ENCODE data around the gene ANKRD17.
"Not testable (repeated sequence)": the region's sequence is repeated elsewhere in the genome, so short reads cannot be mapped to it uniquely, and the experiment has no call there.

ANKRD17 gene

DNA sequence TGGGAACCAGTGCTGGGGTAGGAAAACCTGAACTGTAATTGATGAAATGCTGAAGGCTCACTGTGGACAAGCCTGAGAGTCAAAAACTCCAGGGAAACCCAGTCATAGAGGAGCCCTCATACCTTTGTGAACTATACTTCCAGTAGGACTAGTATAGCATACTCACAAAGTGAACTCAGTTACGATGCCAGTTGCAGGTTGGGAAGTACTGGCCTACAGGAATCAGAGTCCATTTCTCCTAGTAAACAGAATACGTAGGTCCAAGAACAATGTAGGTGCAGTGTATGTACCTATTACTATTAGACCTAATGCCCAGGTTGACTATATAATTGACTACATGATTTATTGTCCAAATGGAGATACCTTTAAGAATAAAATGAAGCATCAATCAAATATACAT is 8.5 kb upstream of the ANKRD17 start:
- H3K36me3 ChIP-seq (ENCODE audit: control insufficient read depth, insufficient read depth, low read length): no peaks in the 10 kb centered on the region
- H3K4me3 ChIP-seq (ENCODE audit: low read depth, low read length): no peak overlapping the region
- no peaks in the 10 kb centered on the region for H3K27me3 ChIP-seq (ENCODE audit: control insufficient read depth, insufficient read depth, low read length)
- H3K4me1 ChIP-seq (ENCODE audit: control insufficient read depth, insufficient read depth, low read length): no peaks in the 10 kb centered on the region
- H3K9me3 ChIP-seq (ENCODE audit: control insufficient read depth, insufficient read depth, low read length): no peaks in the 10 kb centered on the region
- no peak overlapping the region for H3K9ac ChIP-seq (ENCODE audit: low read depth, low read length)

DNA sequence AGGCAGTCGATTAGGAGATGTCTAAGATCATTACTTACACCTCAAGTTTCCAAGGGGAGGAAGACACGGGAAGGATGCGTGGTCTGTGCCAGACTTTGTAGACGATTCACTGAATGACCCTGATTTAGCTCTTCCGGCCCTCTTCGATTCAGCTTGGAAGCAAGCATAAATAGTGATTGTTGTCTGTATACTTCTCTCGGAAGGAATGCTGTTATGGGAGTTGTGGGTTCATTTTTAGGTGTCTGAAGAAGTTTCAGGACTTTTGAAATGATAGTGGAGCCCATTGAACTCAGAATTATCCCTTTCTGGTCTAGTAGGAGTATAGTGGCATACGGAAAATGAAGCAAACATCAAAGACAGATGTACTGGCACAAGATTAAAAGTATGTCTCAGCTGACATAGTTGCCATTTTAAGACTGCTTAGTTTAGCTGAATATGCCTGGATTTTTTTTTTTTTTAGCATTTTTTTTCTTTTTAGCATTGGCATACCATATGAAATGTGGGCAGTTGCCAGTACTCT is 1.0 kb upstream of the ANKRD17 start:
- no peaks in the 10 kb centered on the region for H3K27me3 ChIP-seq (ENCODE audit: control insufficient read depth, insufficient read depth, low read length)
- H3K36me3 ChIP-seq (ENCODE audit: control insufficient read depth, insufficient read depth, low read length): no peaks in the 10 kb centered on the region
- H3K9ac ChIP-seq (ENCODE audit: low read depth, low read length): peak overlapping the region; percentile 97
- H3K4me1 ChIP-seq (ENCODE audit: control insufficient read depth, insufficient read depth, low read length): peaks cover 2% of the 10 kb centered on the region
- H3K4me3 ChIP-seq (ENCODE audit: low read depth, low read length): peak overlapping the region; percentile 99
- H3K9me3 ChIP-seq (ENCODE audit: control insufficient read depth, insufficient read depth, low read length): no peaks in the 10 kb centered on the region

DNA sequence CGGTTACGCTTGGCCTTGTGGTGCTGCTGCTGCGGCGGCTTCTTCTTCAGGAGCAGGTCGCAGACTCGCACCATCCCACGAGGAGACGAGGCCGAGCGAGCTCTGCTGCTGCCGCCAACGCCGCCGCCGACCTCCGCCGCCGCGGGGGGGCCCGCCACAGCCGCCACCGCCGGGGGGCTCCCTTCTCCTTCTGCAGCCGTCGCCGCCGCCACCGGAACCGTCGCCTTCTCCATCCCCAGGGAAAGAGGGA is 237 bp downstream of the ANKRD17 start:
- peak overlapping the region; percentile 3 for H3K9ac ChIP-seq (ENCODE audit: low read depth, low read length)
- no peaks in the 10 kb centered on the region for H3K36me3 ChIP-seq (ENCODE audit: control insufficient read depth, insufficient read depth, low read length)
- peak overlapping the region; percentile 99 for H3K4me3 ChIP-seq (ENCODE audit: low read depth, low read length)
- H3K27me3 ChIP-seq (ENCODE audit: control insufficient read depth, insufficient read depth, low read length): no peaks in the 10 kb centered on the region
- peaks cover 2% of the 10 kb centered on the region for H3K4me1 ChIP-seq (ENCODE audit: control insufficient read depth, insufficient read depth, low read length)
- H3K9me3 ChIP-seq (ENCODE audit: control insufficient read depth, insufficient read depth, low read length): no peaks in the 10 kb centered on the region

DNA sequence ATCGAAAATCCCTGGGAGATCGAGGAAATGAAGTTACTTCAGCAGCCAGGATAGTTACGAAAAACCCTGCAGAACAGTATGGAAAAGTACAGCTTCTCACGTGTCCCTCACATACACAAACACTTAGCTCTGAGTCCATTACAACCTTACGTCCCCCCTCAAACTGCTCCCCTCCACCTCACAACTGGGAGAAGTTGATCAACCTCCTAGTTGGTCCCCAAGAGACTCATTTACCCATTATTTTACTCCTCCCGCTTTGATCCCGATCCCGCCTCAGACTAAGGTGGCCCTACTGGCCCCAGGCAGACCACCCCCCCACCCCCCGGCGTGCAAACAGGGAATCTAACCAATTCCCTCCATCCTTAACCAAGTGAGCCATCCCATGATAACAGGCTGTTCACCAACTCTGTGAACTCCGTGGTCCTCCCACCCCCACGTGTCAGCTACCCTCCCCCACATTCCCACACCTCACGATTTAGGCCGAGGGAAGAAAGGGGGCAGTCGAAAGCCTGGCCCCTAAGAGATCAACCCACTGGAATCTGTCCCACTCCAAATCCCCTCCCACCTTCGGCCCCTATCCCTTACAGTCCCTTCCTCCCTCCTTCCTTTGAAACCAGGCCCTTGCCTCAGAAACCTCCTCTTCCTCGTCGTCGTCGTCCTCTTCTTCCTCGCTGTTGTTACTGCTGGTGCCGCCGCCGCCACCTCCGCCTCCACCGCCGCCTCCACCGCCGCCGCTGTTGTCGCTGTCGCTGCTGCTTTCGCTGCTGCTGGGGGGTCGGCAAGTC is 755 bp downstream of the ANKRD17 start:
- peaks cover 2% of the 10 kb centered on the region for H3K4me1 ChIP-seq (ENCODE audit: control insufficient read depth, insufficient read depth, low read length)
- H3K9ac ChIP-seq (ENCODE audit: low read depth, low read length): peak overlapping the region; percentile 26
- H3K9me3 ChIP-seq (ENCODE audit: control insufficient read depth, insufficient read depth, low read length): no peaks in the 10 kb centered on the region
- H3K27me3 ChIP-seq (ENCODE audit: control insufficient read depth, insufficient read depth, low read length): no peaks in the 10 kb centered on the region
- peak overlapping the region; percentile 99 for H3K4me3 ChIP-seq (ENCODE audit: low read depth, low read length)
- no peaks in the 10 kb centered on the region for H3K36me3 ChIP-seq (ENCODE audit: control insufficient read depth, insufficient read depth, low read length)

DNA sequence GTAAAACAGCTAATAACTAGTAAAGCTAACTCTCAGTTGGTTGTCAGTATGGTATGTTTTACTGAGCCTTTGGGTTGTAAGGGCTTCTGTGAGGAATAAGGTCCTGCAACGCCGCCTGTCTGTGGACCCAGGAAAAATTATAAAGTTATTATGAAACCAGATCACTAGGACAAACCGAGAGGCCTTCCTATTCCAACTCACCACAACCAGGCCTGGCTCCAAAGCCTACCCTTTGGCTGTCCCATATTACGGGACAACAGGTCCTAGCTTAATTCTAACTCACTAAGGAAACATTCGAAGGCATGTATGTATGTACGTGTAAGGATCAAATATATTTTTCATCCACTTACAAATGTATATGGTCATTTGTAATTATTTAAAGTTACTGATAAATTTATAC is 1.4 kb downstream of the ANKRD17 start:
- Histone ChIP-seq H3K4me3 (ENCODE audit: low read depth, low read length) (peak overlapping the region; percentile 99), H3K9me3 (ENCODE audit: control insufficient read depth, insufficient read depth, low read length) (no peaks in the 10 kb centered on the region), H3K4me1 (ENCODE audit: control insufficient read depth, insufficient read depth, low read length) (peaks cover 2% of the 10 kb centered on the region), H3K36me3 (ENCODE audit: control insufficient read depth, insufficient read depth, low read length) (no peaks in the 10 kb centered on the region), H3K27me3 (ENCODE audit: control insufficient read depth, insufficient read depth, low read length) (no peaks in the 10 kb centered on the region), H3K9ac (ENCODE audit: low read depth, low read length) (peak overlapping the region; percentile 26)

DNA sequence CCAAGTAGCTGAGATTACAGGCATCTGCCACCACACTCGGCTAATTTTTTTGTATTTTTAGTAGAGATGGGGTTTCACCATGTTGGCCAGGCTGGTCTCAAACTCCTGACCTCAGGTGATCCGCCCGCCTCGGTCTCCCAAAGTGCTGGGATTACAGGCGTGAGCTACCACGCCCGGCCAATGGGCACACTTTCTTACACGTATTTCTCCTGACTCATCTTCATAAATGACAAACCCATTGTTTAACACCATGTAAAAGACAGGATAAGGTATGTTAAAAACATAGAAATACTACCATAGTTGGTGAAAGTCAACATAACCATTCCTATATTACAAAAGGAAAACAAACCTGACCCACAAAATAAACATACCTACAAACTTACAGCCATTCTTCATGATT is 2.8 kb downstream of the ANKRD17 start:
- not testable (repeated sequence) for H3K36me3 ChIP-seq (ENCODE audit: control insufficient read depth, insufficient read depth, low read length); H3K4me1 ChIP-seq (ENCODE audit: control insufficient read depth, insufficient read depth, low read length); H3K9ac ChIP-seq (ENCODE audit: low read depth, low read length); H3K9me3 ChIP-seq (ENCODE audit: control insufficient read depth, insufficient read depth, low read length); H3K4me3 ChIP-seq (ENCODE audit: low read depth, low read length); H3K27me3 ChIP-seq (ENCODE audit: control insufficient read depth, insufficient read depth, low read length)

DNA sequence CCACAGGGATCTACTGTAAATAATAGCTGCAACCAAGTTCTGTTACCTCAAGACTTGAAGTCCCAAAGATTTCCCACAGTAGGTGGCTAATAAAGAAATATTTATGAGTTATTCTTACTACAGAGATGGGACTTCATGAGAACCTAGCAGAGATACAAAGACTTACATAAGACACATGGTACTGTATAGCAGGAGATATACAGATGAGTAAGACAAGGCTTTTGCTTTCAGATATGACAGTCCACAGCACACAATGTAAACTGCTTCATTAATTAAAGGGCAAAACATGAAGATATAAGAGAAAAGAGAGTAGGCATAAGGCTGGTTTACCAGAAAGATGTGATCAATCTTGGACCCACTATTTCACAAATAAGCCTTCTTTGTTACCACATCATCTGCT is 6.6 kb downstream of the ANKRD17 start:
- peaks cover 5% of the 10 kb centered on the region for H3K4me1 ChIP-seq (ENCODE audit: control insufficient read depth, insufficient read depth, low read length)
- H3K27me3 ChIP-seq (ENCODE audit: control insufficient read depth, insufficient read depth, low read length): no peaks in the 10 kb centered on the region
- H3K36me3 ChIP-seq (ENCODE audit: control insufficient read depth, insufficient read depth, low read length): no peaks in the 10 kb centered on the region
- no peaks in the 10 kb centered on the region for H3K9me3 ChIP-seq (ENCODE audit: control insufficient read depth, insufficient read depth, low read length)
- no peak overlapping the region for H3K9ac ChIP-seq (ENCODE audit: low read depth, low read length)
- no peak overlapping the region for H3K4me3 ChIP-seq (ENCODE audit: low read depth, low read length)

DNA sequence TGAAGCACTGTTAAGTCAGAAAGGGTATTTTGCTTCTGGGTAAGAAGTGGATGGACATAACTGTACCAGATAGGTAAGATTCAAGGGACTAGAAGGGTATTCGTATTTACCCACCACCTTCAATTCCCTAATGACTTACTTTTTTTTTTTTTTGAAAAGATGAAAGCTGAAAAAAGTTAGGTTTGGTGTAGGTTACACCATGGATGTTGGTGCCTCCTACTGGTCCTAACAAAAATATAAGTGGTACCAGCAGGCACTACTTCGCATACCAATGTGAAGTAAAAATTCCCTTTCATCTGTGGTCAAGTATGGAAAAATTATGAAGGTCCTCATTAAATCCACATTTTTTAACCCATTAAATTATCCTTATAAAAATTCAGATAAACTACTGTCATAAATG is 7.2 kb downstream of the ANKRD17 start:
- H3K9ac ChIP-seq (ENCODE audit: low read depth, low read length): no peak overlapping the region
- no peak overlapping the region for H3K4me3 ChIP-seq (ENCODE audit: low read depth, low read length)
- H3K27me3 ChIP-seq (ENCODE audit: control insufficient read depth, insufficient read depth, low read length): no peaks in the 10 kb centered on the region
- H3K36me3 ChIP-seq (ENCODE audit: control insufficient read depth, insufficient read depth, low read length): no peaks in the 10 kb centered on the region
- peaks cover 2% of the 10 kb centered on the region for H3K4me1 ChIP-seq (ENCODE audit: control insufficient read depth, insufficient read depth, low read length)
- no peaks in the 10 kb centered on the region for H3K9me3 ChIP-seq (ENCODE audit: control insufficient read depth, insufficient read depth, low read length)

DNA sequence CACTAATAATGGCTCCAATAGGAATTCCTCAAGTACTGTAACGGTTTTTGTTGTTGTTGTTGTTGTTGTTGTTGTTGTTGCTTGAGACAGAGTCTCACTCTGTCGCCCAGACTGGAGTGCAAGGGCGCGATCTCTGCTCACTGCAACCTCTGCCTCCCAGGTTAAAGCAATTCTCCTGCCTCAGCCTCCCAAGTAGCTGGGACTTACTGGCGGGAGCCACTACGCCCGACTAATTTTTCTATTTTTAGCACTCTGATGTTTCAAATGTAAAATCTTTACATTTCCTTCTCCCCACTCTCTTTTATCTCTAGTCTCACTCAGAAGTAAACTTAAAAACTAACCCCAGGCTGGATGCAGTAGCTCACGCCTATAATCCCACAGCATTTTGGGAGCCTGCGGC is 8.0 kb downstream of the ANKRD17 start:
- Histone ChIP-seq H3K36me3 (ENCODE audit: control insufficient read depth, insufficient read depth, low read length) (no peaks in the 10 kb centered on the region), H3K9me3 (ENCODE audit: control insufficient read depth, insufficient read depth, low read length) (no peaks in the 10 kb centered on the region), H3K4me1 (ENCODE audit: control insufficient read depth, insufficient read depth, low read length) (peaks cover 8% of the 10 kb centered on the region), H3K9ac (ENCODE audit: low read depth, low read length) (no peak overlapping the region), H3K4me3 (ENCODE audit: low read depth, low read length) (no peak overlapping the region), H3K27me3 (ENCODE audit: control insufficient read depth, insufficient read depth, low read length) (no peaks in the 10 kb centered on the region)

DNA sequence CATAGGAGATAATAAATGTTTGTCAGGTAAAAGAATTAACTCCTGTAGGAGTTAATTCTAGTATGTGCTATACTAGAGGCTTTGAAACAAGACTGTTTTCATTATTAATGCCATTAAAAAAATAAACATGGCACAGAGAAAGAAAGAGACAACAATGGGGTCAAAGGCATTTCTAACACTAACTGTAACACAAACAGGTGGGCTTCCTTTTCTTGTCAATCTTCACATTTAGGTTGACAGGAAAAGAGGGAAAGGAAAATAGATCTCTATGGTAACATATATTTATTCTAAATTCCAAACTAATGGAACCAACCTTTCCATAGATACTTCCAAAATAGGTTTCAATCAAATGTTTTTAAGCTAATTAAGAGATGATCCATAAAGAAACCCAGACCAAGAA is 9.8 kb downstream of the ANKRD17 start:
- no peaks in the 10 kb centered on the region for H3K36me3 ChIP-seq (ENCODE audit: control insufficient read depth, insufficient read depth, low read length)
- H3K4me1 ChIP-seq (ENCODE audit: control insufficient read depth, insufficient read depth, low read length): peaks cover 15% of the 10 kb centered on the region
- no peaks in the 10 kb centered on the region for H3K9me3 ChIP-seq (ENCODE audit: control insufficient read depth, insufficient read depth, low read length)
- H3K27me3 ChIP-seq (ENCODE audit: control insufficient read depth, insufficient read depth, low read length): no peaks in the 10 kb centered on the region
- no peak overlapping the region for H3K4me3 ChIP-seq (ENCODE audit: low read depth, low read length)
- H3K9ac ChIP-seq (ENCODE audit: low read depth, low read length): no peak overlapping the region

DNA sequence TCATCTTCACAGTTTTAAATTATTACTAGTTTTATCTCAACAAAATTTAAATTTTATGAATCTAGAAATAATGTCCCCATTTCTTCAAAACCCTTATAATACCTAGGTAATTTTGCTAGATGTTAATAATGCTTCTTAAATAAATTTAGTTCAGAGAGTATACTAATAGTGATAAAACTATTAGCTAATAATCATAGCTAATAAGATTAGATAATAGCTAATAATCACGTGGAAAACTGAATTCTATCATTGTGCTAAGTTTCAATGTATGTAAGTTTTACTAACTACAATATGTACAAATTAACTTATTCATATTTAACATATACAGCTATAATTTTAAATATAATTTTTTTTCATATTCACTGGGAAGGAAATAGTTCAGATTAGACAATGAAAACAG is 10.2 kb downstream of the ANKRD17 start:
- Histone ChIP-seq H3K9ac (ENCODE audit: low read depth, low read length) (no peak overlapping the region), H3K36me3 (ENCODE audit: control insufficient read depth, insufficient read depth, low read length) (no peaks in the 10 kb centered on the region), H3K4me3 (ENCODE audit: low read depth, low read length) (no peak overlapping the region), H3K27me3 (ENCODE audit: control insufficient read depth, insufficient read depth, low read length) (no peaks in the 10 kb centered on the region), H3K4me1 (ENCODE audit: control insufficient read depth, insufficient read depth, low read length) (peaks cover 15% of the 10 kb centered on the region), H3K9me3 (ENCODE audit: control insufficient read depth, insufficient read depth, low read length) (no peaks in the 10 kb centered on the region)

DNA sequence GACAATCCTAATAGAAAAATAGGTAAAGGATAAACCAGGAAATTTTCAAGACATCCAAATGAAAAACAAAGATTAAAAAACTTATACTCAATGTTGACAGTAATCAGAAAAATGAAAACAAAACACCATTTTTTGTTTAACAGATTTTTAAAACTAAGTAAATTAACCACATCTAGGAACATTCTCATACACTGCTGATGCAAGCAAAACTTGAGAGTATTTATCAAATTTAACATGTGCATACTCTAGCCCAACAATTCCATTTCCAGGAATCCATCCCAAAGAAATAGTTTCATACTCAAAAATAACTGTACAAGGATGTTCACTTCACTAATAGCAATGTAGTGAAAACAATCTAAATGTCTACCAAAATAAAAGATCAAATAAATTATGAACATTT is 11.5 kb downstream of the ANKRD17 start:
- Histone ChIP-seq H3K9me3 (ENCODE audit: control insufficient read depth, insufficient read depth, low read length) (no peaks in the 10 kb centered on the region), H3K4me1 (ENCODE audit: control insufficient read depth, insufficient read depth, low read length) (peaks cover 15% of the 10 kb centered on the region), H3K36me3 (ENCODE audit: control insufficient read depth, insufficient read depth, low read length) (no peaks in the 10 kb centered on the region), H3K4me3 (ENCODE audit: low read depth, low read length) (no peak overlapping the region), H3K27me3 (ENCODE audit: control insufficient read depth, insufficient read depth, low read length) (no peaks in the 10 kb centered on the region), H3K9ac (ENCODE audit: low read depth, low read length) (no peak overlapping the region)

Data from iPS-15b (cell line).